COLO829 (cell line): ENCODE data around the gene DHRSX.
"Not testable (repeated sequence)": the region's sequence is repeated elsewhere in the genome, so short reads cannot be mapped to it uniquely, and the experiment has no call there.

ENCODE experiments used
- DNase-seq: peaks from one replicate; pipeline ENCODE4 v3.0.0; 2012; ENCODE audit warnings: low spot score

DHRSX gene

GRCh38 chrX:2424317-2424716 lies 76.5 kb downstream of the DHRSX start:
- DNase-seq = no peak

DNA sequence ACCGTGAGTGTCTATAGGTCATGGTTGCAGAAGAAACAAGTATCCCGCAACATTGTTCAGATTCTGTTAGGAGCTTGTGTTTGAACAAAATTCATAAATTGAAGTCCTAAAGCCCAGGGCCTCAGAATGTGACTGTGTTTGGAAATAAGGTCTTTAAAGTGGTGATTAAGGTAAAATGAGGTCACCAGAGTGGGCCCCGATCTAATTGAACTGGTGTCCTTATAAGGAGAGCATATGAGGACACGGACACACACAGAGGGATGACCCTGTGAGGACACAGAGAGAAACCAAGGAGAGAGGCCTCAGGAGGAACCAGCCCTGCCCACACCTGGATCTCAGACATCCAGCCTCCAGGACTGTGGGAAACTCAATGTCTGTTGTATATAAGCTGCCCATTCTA lies 76.9 kb downstream of the DHRSX start:
- no peak for DNase-seq

DNA sequence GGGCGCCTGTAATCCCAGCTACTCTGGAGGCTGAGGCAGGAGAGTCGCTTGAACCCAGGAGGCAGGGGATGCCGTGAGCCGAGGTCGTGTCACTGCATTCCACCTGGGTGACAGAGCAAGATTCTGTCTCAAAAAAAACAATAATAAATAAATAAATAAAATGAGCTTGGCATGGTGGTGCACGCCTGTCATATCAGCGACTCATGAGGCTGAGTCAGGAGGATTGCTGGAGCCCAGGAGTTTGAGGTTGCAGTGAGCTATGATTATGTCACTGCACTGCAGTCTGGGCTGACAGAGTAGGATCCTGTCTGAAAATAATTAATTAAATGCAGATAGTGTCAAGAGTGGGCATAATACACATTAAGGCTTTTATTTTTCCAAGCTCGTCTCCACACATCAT lies 77.5 kb downstream of the DHRSX start:
- DNase-seq = no peak

GRCh38 chrX:2419418-2419817 lies 81.4 kb downstream of the DHRSX start:
- DNase-seq = not testable (repeated sequence)

GRCh38 chrX:2418000-2418399 lies 82.8 kb downstream of the DHRSX start:
- no peak for DNase-seq

DNA sequence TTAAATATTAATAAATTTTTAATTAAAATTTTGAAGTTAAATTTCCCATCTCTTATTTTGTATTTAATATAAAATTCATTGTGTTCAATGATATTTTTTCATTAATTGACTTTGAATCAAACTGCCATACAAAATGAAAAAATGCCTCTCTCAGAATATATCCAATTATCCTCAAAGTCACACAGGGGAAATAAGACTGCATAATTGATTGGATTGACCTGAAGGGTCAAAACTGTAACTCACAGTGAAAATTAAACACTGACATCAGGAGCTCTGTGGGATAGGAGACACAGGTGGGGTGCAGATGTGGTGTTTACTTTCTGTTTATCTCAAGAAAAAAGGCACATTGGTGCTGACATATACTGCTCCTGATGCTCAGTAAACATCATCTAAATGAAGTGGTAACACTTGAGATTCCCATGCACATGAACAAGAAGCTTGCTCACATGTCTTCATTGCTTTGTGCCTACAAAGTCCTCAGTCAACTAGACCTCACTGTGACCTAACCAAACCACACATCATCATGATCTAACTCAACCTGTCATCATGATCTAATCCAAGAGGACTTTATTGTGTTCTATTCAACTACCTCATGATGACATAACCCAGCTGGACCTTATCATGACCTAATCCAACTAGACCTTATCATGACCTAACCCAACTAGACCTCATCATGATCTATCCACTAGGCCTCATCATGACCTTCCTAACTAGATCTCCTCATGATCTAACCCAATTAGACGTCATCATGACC lies 83.7 kb downstream of the DHRSX start:
- DNase-seq = no peak

- DNase-seq = no peak
Measured at GRCh38 chrX:2414384-2414783, 86.4 kb downstream of the DHRSX start.

GRCh38 chrX:2413969-2414368 lies 86.8 kb downstream of the DHRSX start:
- no peak for DNase-seq

DNA sequence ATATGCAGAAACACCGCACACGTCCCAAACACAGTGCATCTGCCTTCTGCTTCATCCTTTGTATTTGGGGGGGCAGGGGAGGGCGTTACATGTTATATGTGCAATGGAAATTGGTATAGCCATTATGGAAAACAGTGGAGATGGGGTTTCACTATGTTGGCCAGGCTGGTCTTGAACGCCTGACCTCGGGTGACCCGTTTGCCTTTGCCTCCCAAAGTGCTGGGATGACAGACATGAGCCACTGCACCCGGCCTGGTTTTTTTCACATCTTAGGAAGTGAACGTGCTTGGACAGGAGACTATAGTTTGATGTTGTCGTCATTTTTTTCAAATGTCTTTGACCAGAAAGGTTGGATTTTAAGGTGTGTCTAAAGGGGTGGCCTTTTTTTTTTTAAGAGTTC lies 88.6 kb downstream of the DHRSX start:
- DNase-seq = no peak

GRCh38 chrX:2410279-2411020 lies 90.3 kb downstream of the DHRSX start:
- DNase-seq = no peak

- DNase-seq = no peak
Measured at GRCh38 chrX:2409796-2410195, 91.0 kb downstream of the DHRSX start.

GRCh38 chrX:2408856-2409255 lies 91.9 kb downstream of the DHRSX start:
- DNase-seq = no peak

GRCh38 chrX:2406891-2407518 lies 93.8 kb downstream of the DHRSX start:
- DNase-seq = no peak

DNA sequence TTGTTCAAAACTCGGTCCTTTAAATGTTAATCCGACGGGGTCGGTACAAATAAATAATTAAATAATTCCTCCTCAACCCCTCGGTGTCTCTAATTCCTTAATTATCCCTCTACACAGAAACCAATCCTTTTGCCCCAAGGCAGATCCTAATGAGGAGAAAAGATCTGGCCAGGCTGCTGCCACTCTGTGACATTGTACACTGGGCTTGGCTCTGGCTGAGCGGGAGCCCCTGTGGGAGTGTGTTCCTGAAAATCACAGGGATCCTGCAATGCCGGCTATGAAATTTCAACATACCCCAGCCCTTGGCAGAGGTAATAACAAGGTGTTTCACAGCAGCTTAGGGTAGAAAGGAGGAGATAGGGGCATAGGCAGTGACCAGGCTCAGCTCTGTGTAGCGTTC lies 96.0 kb downstream of the DHRSX start:
- DNase-seq = no peak

DNA sequence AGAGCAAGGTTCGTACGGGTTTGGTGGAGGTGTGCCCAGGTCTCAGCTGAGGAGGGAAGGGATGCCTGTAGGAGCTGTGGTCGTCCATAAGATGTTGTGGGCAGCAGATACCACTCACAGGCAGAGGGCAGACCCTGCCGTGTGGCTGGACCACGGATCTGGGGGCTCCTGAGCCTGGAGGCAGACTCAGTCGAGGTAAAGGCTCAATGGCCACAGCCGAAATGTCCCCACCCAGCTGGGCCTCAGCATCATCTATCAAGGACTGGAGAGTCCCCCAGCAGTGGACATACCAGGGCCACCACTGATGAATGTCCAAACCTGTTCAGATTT lies 98.5 kb downstream of the DHRSX start:
- DNase-seq = no peak

DNA sequence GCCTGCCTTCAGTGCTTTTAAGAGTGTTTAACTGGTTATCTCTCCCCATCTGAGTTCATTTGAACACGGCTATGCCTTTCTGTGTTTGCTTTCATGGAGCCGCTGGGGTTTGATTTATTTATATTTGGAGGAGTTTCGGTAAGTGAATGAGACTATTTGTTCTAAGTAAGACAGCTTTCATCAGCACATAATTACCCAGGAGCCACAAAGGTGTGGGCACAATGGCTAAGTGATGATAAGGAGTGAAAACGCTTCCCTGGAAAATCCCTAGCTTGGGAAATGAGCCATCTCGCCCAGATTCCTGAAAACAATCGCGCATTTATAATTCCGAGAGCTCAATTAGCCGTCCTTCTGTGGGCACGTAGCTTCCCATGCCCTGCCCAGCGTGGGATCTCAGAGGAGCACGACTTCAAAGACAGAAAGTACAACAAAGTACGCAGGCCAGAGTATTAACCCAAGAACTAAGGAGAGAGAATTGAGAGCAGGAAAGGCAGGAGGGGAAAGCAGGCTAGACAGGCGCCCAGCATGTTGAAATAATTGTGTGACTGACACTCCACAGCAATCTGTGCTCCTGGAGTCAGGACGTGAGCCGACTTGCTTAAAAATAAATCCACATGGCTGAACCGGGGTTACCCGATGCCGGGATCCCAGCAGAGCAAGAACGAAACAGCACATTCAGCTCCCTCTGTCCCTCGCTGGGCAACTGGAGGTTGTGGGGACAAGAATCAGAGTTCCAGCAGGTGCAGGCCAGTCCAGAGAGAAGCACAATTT lies 99.0 kb downstream of the DHRSX start:
- peak; percentile 81 for DNase-seq

GRCh38 chrX:2401201-2401589 lies 99.6 kb downstream of the DHRSX start:
- DNase-seq = no peak

DNA sequence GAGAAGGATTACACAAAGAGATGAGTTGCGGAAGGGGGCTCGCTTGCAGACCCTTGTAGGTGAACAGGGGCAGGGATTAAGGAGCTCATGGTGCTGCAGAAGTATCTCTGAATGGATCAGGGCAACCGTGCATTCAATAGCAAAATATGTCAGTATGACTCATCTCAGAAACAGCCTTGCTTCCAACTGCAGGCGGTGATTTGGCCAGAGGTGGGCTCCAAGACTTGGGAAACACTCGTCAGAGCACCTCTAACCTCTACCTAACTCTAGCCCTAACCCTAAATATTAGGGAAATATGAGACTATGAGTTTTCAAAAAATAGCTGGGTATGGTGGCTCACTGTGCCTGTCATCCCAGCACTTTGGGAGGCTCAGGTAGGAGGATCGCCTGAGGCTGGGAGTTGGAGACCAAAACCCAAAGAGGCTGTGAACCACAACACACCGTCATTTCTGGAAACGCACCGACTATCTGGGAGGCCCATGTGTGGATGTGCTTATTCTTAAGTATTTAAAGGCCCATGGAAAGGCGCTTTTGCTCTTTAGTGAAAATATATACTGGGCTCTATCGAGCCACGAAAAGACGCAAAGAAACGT lies 102.6 kb downstream of the DHRSX start:
- DNase-seq = no peak

GRCh38 chrX:2397229-2398063 lies 103.3 kb downstream of the DHRSX start:
- DNase-seq = no peak

- no peak for DNase-seq
Measured at GRCh38 chrX:2395261-2395992, 105.3 kb downstream of the DHRSX start.
